ENCODE data around the gene CCDC50. TPM values are rescaled to one million over a fixed set of nuclear protein-coding genes. Genes with fewer than 3 reads are reported as not detected.

Gene CCDC50
- total RNA-seq, 1 experiment from 2014 or later, result 80.9 TPM

- H3K9me3 ChIP-seq (ENCODE audit: low read length), result no peaks in the 10 kb centered on the region
- H3K27me3 ChIP-seq (ENCODE audit: low read length), result no peaks in the 10 kb centered on the region
- no peak overlapping the region for H2AFZ ChIP-seq (ENCODE audit: low read length)
- H3F3A ChIP-seq (ENCODE audit: low read length, unreplicated experiment), result peaks cover 7% of the 10 kb centered on the region
- H4K20me1 ChIP-seq (ENCODE audit: low read length), result no peaks in the 10 kb centered on the region
- H3K4me2 ChIP-seq (ENCODE audit: low read length), result no peak overlapping the region
- ATAC-seq, result no peak
- peaks cover 30% of the 10 kb centered on the region for H3K4me1 ChIP-seq (ENCODE audit: insufficient read depth, low read length)
- intact Hi-C loops (cut with micrococcal nuclease), result loop anchor here (10.0 kb wide), 1 partner anchor 315 kb away; no protein-coding TSS in a partner anchor
- H3K4me3 ChIP-seq (ENCODE audit: low read length), result no peak overlapping the region
- peaks cover 27% of the 10 kb centered on the region; the same call in 1 of the 2 replicates for H3K36me3 ChIP-seq (ENCODE audit: low read depth, low read length)
- no TSS peak for BruUV-seq (replicated peaks)
- no peak for DNase-seq
- no peaks in the 10 kb centered on the region for H3K79me2 ChIP-seq (ENCODE audit: low read length)
- H3K9me2 ChIP-seq (replicated peaks; ENCODE audit: low read length), result no peaks in the 10 kb centered on the region
- no peak overlapping the region for H3K9ac ChIP-seq (ENCODE audit: low read length)
- no peak overlapping the region for H3K27ac ChIP-seq (ENCODE audit: low read length)
- POLR2A ChIA-PET (ENCODE audit: unreplicated experiment), result no interaction called here
- CTCF ChIA-PET, result no interaction called here
- no peak for TF ChIP-seq EZH2 (IDR thresholded peaks at IDR 0.05; ENCODE audit: low read length, unreplicated experiment)
- TF ChIP-seq, protein P1, sequence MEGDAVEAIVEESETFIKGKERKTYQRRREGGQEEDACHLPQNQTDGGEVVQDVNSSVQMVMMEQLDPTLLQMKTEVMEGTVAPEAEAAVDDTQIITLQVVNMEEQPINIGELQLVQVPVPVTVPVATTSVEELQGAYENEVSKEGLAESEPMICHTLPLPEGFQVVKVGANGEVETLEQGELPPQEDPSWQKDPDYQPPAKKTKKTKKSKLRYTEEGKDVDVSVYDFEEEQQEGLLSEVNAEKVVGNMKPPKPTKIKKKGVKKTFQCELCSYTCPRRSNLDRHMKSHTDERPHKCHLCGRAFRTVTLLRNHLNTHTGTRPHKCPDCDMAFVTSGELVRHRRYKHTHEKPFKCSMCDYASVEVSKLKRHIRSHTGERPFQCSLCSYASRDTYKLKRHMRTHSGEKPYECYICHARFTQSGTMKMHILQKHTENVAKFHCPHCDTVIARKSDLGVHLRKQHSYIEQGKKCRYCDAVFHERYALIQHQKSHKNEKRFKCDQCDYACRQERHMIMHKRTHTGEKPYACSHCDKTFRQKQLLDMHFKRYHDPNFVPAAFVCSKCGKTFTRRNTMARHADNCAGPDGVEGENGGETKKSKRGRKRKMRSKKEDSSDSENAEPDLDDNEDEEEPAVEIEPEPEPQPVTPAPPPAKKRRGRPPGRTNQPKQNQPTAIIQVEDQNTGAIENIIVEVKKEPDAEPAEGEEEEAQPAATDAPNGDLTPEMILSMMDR (conservative IDR thresholded peaks at IDR 0.05; ENCODE audit: low read depth, low read length), result no peak
- TF ChIP-seq EZH2phosphoT487 (IDR thresholded peaks at IDR 0.05; ENCODE audit: borderline replicate concordance, low read length), result no peak
Observed at GRCh38 chr3:191379446-191379845, 50.3 kb downstream of the CCDC50 start.

DNA sequence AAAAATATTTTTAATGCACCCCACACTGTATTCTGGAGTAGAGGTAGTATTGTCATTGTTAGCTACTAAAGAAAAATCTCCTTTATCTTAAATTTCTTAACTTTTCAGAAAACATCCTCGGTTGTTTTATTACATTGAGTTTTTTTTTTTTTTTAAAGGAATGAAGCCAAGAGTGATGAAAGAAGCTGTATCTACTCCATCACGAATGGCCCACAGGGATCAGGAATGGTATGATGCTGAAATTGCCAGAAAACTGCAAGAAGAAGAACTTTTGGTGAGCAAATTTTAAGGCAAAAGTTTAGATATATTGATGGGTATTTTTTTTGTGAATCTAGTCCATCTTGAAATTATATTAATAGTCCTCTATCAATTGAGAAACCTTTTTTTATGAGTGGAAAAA lies 50.8 kb downstream of the CCDC50 start:
- intact Hi-C loops (cut with micrococcal nuclease), result no loop called here
- DNase-seq, result no peak
- BruUV-seq (replicated peaks), result no TSS peak

DNA sequence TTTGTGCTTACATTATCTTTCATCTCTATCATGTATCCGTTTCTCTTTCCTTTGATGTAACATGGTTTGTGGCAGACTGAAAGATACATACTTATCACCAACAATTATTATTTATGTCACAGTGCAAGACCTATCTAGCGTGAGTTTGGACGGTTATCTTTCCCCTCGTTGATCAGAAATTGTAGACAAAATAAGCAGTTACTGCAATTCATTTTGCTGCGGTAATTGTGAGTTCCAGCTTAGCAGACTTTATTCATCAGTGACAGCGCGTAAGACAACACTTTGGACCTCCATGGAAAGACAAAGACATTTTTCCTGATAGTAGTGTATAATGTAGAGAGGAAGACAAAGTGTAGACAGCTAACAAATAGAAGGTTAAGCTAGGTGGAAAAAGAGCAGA lies 52.1 kb downstream of the CCDC50 start:
- CTCF ChIA-PET, result no interaction called here
- peaks cover 16% of the 10 kb centered on the region; the same call in 1 of the 2 replicates for H3K36me3 ChIP-seq (ENCODE audit: low read depth, low read length)

More for the DNA sequence above, 50.8 kb downstream of the CCDC50 start:
- TF ChIP-seq EZH2phosphoT487 (IDR thresholded peaks at IDR 0.05; ENCODE audit: borderline replicate concordance, low read length) (no peak), EZH2 (IDR thresholded peaks at IDR 0.05; ENCODE audit: low read length, unreplicated experiment) (no peak)
- TF ChIP-seq, protein P1 (conservative IDR thresholded peaks at IDR 0.05; ENCODE audit: low read depth, low read length), result no peak
- Histone ChIP-seq H4K20me1 (ENCODE audit: low read length) (no peaks in the 10 kb centered on the region), H3K9me3 (ENCODE audit: low read length) (no peaks in the 10 kb centered on the region), H2AFZ (ENCODE audit: low read length) (no peak overlapping the region), H3F3A (ENCODE audit: low read length, unreplicated experiment) (peaks cover 7% of the 10 kb centered on the region), H3K27ac (ENCODE audit: low read length) (no peak overlapping the region), H3K4me1 (ENCODE audit: insufficient read depth, low read length) (peaks cover 30% of the 10 kb centered on the region), H3K9me2 (replicated peaks; ENCODE audit: low read length) (no peaks in the 10 kb centered on the region), H3K27me3 (ENCODE audit: low read length) (no peaks in the 10 kb centered on the region), H3K9ac (ENCODE audit: low read length) (no peak overlapping the region), H3K36me3 (ENCODE audit: low read depth, low read length) (peaks cover 23% of the 10 kb centered on the region; the same call in 1 of the 2 replicates), H3K4me3 (ENCODE audit: low read length) (no peak overlapping the region), H3K79me2 (ENCODE audit: low read length) (no peaks in the 10 kb centered on the region), H3K4me2 (ENCODE audit: low read length) (no peak overlapping the region)
- CTCF ChIA-PET, result no interaction called here
- POLR2A ChIA-PET (ENCODE audit: unreplicated experiment), result no interaction called here
- ATAC-seq, result no peak

More for the DNA sequence above, 52.1 kb downstream of the CCDC50 start:
- TF ChIP-seq EZH2 (IDR thresholded peaks at IDR 0.05; ENCODE audit: low read length, unreplicated experiment) (no peak), EZH2phosphoT487 (IDR thresholded peaks at IDR 0.05; ENCODE audit: borderline replicate concordance, low read length) (no peak)
- TF ChIP-seq, protein P1 (conservative IDR thresholded peaks at IDR 0.05; ENCODE audit: low read depth, low read length), result no peak
- H3K9me2 ChIP-seq (replicated peaks; ENCODE audit: low read length), result no peaks in the 10 kb centered on the region
- no peaks in the 10 kb centered on the region for H4K20me1 ChIP-seq (ENCODE audit: low read length)
- DNase-seq (no peak), ATAC-seq (no peak)
- H3K4me3 ChIP-seq (ENCODE audit: low read length), result no peak overlapping the region
- POLR2A ChIA-PET (ENCODE audit: unreplicated experiment), result no interaction called here
- no peaks in the 10 kb centered on the region for H3K9me3 ChIP-seq (ENCODE audit: low read length)
- no peak overlapping the region for H3K4me2 ChIP-seq (ENCODE audit: low read length)
- no peak overlapping the region for H3K27ac ChIP-seq (ENCODE audit: low read length)
- intact Hi-C loops (cut with micrococcal nuclease), result no loop called here
- BruUV-seq (replicated peaks), result no TSS peak
- peaks cover 4% of the 10 kb centered on the region for H3F3A ChIP-seq (ENCODE audit: low read length, unreplicated experiment)
- peaks cover 21% of the 10 kb centered on the region for H3K4me1 ChIP-seq (ENCODE audit: insufficient read depth, low read length)
- H3K9ac ChIP-seq (ENCODE audit: low read length), result no peak overlapping the region
- no peaks in the 10 kb centered on the region for H3K27me3 ChIP-seq (ENCODE audit: low read length)
- H2AFZ ChIP-seq (ENCODE audit: low read length), result no peak overlapping the region
- H3K79me2 ChIP-seq (ENCODE audit: low read length), result no peaks in the 10 kb centered on the region
